HCT116 (cell line): ENCODE measurements around the gene CR2. TPM values are rescaled to one million over a fixed set of nuclear protein-coding genes. Genes with fewer than 3 reads are reported as not detected.
"Not testable (repeated sequence)": the region's sequence is repeated elsewhere in the genome, so short reads cannot be mapped to it uniquely, and the experiment has no call there.

ENCODE experiments used
- ATAC-seq: fragments of 200-7000 bp; cut with Tn5 transposase; 2 replicates; pipeline ENCODE4 v1.9.1; 2020; ENCODE audit warnings: mild to moderate bottlenecking, moderate library complexity
- BruUV-seq: library from RNA; stranded (reverse); fragments of 400-500 nt; replicated peaks from 2 replicates; lab custom pipeline; 2021; lab: Mats Ljungman, UMichigan
- CTCF ChIA-PET: fragments of 300-600 bp; sonication (Branson Sonifier 250); formaldehyde crosslinking; loops from one replicate; lab custom pipeline; 2021; ENCODE audit warnings: antibody characterized with exemption; lab: Charles Lee
- POLR2A ChIA-PET: fragments of 300-600, 350-600 bp; sonication (Branson Sonifier 250); formaldehyde crosslinking; loops from one replicate; lab custom pipeline; 2021; ENCODE audit warnings: antibody characterized with exemption; lab: Charles Lee
- RAD21 ChIA-PET, 2 experiments: fragments of 300-600 bp; sonication (Branson Sonifier 250); formaldehyde crosslinking; loops; one replicate each; lab custom pipeline; 2023; ENCODE audit warnings: low total read pairs in 2 of 2; ENCODE audit not compliant: uncharacterized antibody in 2 of 2, unreplicated experiment in 2 of 2, low non-redundant PET in 1 of 2; lab: Charles Lee
- DNase-seq: peaks from one replicate; pipeline ENCODE4 v3.0.0-alpha.2; 2010; ENCODE audit warnings: low read depth, low spot score
- H2AFZ ChIP-seq: fragments of 200-600 bp; shearing (Covaris generic), sonication (generic); 2 replicates; pipeline ENCODE4 v1.6.1; 2017; ENCODE audit warnings: low read depth, mixed run types, mixed read lengths, antibody characterized with exemption, low read length; ENCODE audit not compliant: poor library complexity, severe bottlenecking
- H3K27ac ChIP-seq: 2 replicates; pipeline ENCODE4 v1.5.1; 2012; ENCODE audit warnings: low read depth, low read length
- H3K27me3 ChIP-seq: fragments of 200-600 bp; sonication (generic); 2 replicates; pipeline ENCODE4 v1.6.1; 2016; ENCODE audit warnings: mixed run types, low read length, mixed read lengths; ENCODE audit not compliant: insufficient read depth
- H3K36me3 ChIP-seq, 2 experiments: fragments of 200-500 bp in 1 of 2; fragments of 200-600 bp in 1 of 2; sonication (Bioruptor generic) in 1 of 2; sonication (generic) in 1 of 2; 2 replicates each; pipeline versions ENCODE4 v1.5.1 to v1.6.1; 2014 to 2016; ENCODE audit warnings: low read length in 2 of 2, inconsistent platforms in 1 of 2, mixed read lengths in 1 of 2, mixed run types in 1 of 2; ENCODE audit not compliant: insufficient read depth in 2 of 2, control insufficient read depth in 1 of 2
- H3K4me1 ChIP-seq, 2 experiments: fragments of 200-600 bp in 1 of 2; sonication (generic) in 1 of 2; 2 replicates each; pipeline versions ENCODE4 v1.5.1 to v1.6.1; 2012 to 2017; ENCODE audit warnings: low read length in 2 of 2, inconsistent platforms in 1 of 2, mild to moderate bottlenecking in 1 of 2, mixed read lengths in 1 of 2, mixed run types in 1 of 2, moderate library complexity in 1 of 2; ENCODE audit not compliant: insufficient read depth in 2 of 2, control insufficient read depth in 1 of 2
- H3K4me2 ChIP-seq: fragments of 200-600 bp; sonication (generic); 2 replicates; pipeline ENCODE4 v1.6.1; 2017; ENCODE audit warnings: mixed run types, low read length, mixed read lengths
- H3K4me3 ChIP-seq, 2 experiments: fragments of 200-600 bp in 1 of 2; sonication (generic) in 1 of 2; replicated peaks in 1 of 2; 2 replicates each; pipeline ENCODE4 v1.5.1; 2011 to 2016; ENCODE audit warnings: low read length in 2 of 2, control low read depth in 1 of 2, low read depth in 1 of 2, mild to moderate bottlenecking in 1 of 2, mixed read lengths in 1 of 2, mixed run types in 1 of 2
- H3K79me2 ChIP-seq: fragments of 200-600 bp; sonication (generic); 2 replicates; pipeline ENCODE4 v1.6.1; 2017; ENCODE audit warnings: mild to moderate bottlenecking, mixed run types, low read length, moderate library complexity, mixed read lengths; ENCODE audit not compliant: insufficient read depth
- H3K9ac ChIP-seq: fragments of 200-600 bp; sonication (generic); 2 replicates; pipeline ENCODE4 v1.6.1; 2016; ENCODE audit warnings: low read length, mixed read lengths
- H3K9me2 ChIP-seq: fragments of 200-600 bp; sonication (generic), shearing (Covaris generic); 2 replicates; pipeline ENCODE4 v1.6.1; 2017; ENCODE audit warnings: mixed run types, mild to moderate bottlenecking, moderate library complexity; ENCODE audit not compliant: insufficient read depth
- H3K9me3 ChIP-seq, 2 experiments: fragments of 200-500 bp in 1 of 2; fragments of 200-600 bp in 1 of 2; sonication (Bioruptor generic) in 1 of 2; sonication (generic) in 1 of 2; 2 replicates each; pipeline ENCODE4 v1.6.1; 2014 to 2017; ENCODE audit warnings: low read length in 2 of 2, mixed read lengths in 2 of 2, inconsistent platforms in 1 of 2, low read depth in 1 of 2, mild to moderate bottlenecking in 1 of 2, mixed run types in 1 of 2, moderate library complexity in 1 of 2; ENCODE audit not compliant: control insufficient read depth in 1 of 2, insufficient read depth in 1 of 2
- H4K20me1 ChIP-seq: fragments of 200-600 bp; sonication (generic), shearing (Covaris generic); 2 replicates; pipeline ENCODE4 v1.6.1; 2017; ENCODE audit warnings: mixed run types, mild to moderate bottlenecking, moderate library complexity; ENCODE audit not compliant: insufficient read depth
- ATF3 ChIP-seq: IDR thresholded peaks from 2 replicates; pipeline ENCODE4 v1.6.1; 2012
- CBX3 ChIP-seq: IDR thresholded peaks from 2 replicates; pipeline ENCODE4 v1.6.1; 2012; ENCODE audit warnings: low read depth
- CEBPB ChIP-seq: IDR thresholded peaks from 2 replicates; pipeline ENCODE4 v1.6.1; 2012; ENCODE audit warnings: low read depth
- CTCF ChIP-seq, 3 experiments: fragments of 200-600 bp in 1 of 3; sonication (generic) in 1 of 3; IDR thresholded peaks in 2 of 3; conservative IDR thresholded peaks in 1 of 3; 2 replicates each; pipeline ENCODE4 v1.5.1; 2012 to 2017; ENCODE audit warnings: low read depth in 2 of 3, low read length in 2 of 3, antibody characterized with exemption in 1 of 3, borderline replicate concordance in 1 of 3, control low read depth in 1 of 3, mild to moderate bottlenecking in 1 of 3, mixed read lengths in 1 of 3, mixed run types in 1 of 3, moderate library complexity in 1 of 3; ENCODE audit not compliant: insufficient read depth in 1 of 3
- EGR1 ChIP-seq: IDR thresholded peaks from 2 replicates; pipeline ENCODE4 v1.6.1; 2012; ENCODE audit warnings: low read depth
- EZH2phosphoT487 ChIP-seq: fragments of 200-600 bp; IDR thresholded peaks from 2 replicates; pipeline ENCODE4 v1.6.1; 2018; ENCODE audit warnings: antibody characterized with exemption, borderline replicate concordance
- JUND ChIP-seq: IDR thresholded peaks from 2 replicates; pipeline ENCODE4 v1.6.1; 2012
- SIN3A ChIP-seq: IDR thresholded peaks from 2 replicates; pipeline ENCODE4 v1.6.1; 2012; ENCODE audit warnings: low read depth
- SRF ChIP-seq: IDR thresholded peaks from 2 replicates; pipeline ENCODE4 v1.6.1; 2012; ENCODE audit warnings: low read depth
- TCF7L2 ChIP-seq: IDR thresholded peaks from 2 replicates; pipeline ENCODE4 v1.7.0; 2011; ENCODE audit warnings: borderline replicate concordance, inconsistent platforms; ENCODE audit not compliant: insufficient read depth, insufficient read length; ENCODE audit errors: extremely low read depth
- YY1 ChIP-seq: IDR thresholded peaks from 2 replicates; pipeline ENCODE4 v1.6.1; 2011; ENCODE audit warnings: low read length, low read depth, moderate library complexity, mild to moderate bottlenecking; ENCODE audit not compliant: insufficient replicate concordance; ENCODE audit errors: extremely low read depth
- ZBTB33 ChIP-seq: IDR thresholded peaks from 2 replicates; pipeline ENCODE4 v1.6.1; 2011; ENCODE audit warnings: mild to moderate bottlenecking, low read length, moderate library complexity; ENCODE audit not compliant: insufficient replicate concordance; ENCODE audit errors: extremely low read depth
- intact Hi-C: fragments of 100-400 bp; cut with micrococcal nuclease; formaldehyde crosslinking; loops from 2 replicates; pipeline ENCODE4 v1.10.0; 2022
- total RNA-seq: library from RNA; stranded (reverse); gene quantifications from one replicate; pipeline ENCODE4 v1.2.1, GENCODE V29; 2021; ENCODE audit not compliant: unreplicated experiment

Gene CR2
- total RNA-seq, 1 experiment from 2014 or later: 4.0 TPM

- TF ChIP-seq ZBTB33 (no peak), SIN3A (no peak), CBX3 (no peak)
Measured at GRCh38 chr1:207433435-207433834, 20.7 kb upstream of the CR2 start (continued).

GRCh38 chr1:207436746-207437145, 17.4 kb upstream of the CR2 start:
- H3K4me2 ChIP-seq, H4K20me1 ChIP-seq, POLR2A ChIA-PET, H3K9me2 ChIP-seq, H3K9me3 ChIP-seq, DNase-seq, ATAC-seq, BruUV-seq, H3K27me3 ChIP-seq, H3K27ac ChIP-seq, H3K4me3 ChIP-seq, H3K4me1 ChIP-seq, H3K79me2 ChIP-seq, H3K36me3 ChIP-seq, intact Hi-C loops, CTCF ChIA-PET, H2AFZ ChIP-seq, RAD21 ChIA-PET, H3K9ac ChIP-seq: not testable (repeated sequence)

- no peak overlapping the region for H3K27ac ChIP-seq
- ChIA-PET CTCF (no interaction called here), RAD21 (no interaction called here), POLR2A (no interaction called here)
- intact Hi-C loops: no loop called here
- H4K20me1 ChIP-seq: no peaks in the 10 kb centered on the region
- H3K4me1 ChIP-seq: no peaks in the 10 kb centered on the region
- BruUV-seq: no TSS peak
- no peaks in the 10 kb centered on the region for H3K9me2 ChIP-seq
- no peak overlapping the region for H3K4me3 ChIP-seq
- H3K4me2 ChIP-seq: no peak overlapping the region
- H3K79me2 ChIP-seq: no peaks in the 10 kb centered on the region
- no peak for ATAC-seq
- no peak overlapping the region for H3K9ac ChIP-seq
- DNase-seq: no peak
- no peaks in the 10 kb centered on the region for H3K36me3 ChIP-seq
- H3K27me3 ChIP-seq: no peaks in the 10 kb centered on the region
- H2AFZ ChIP-seq: no peak overlapping the region
- H3K9me3 ChIP-seq: no peaks in the 10 kb centered on the region
- TF ChIP-seq TCF7L2 (no peak), SIN3A (no peak), CBX3 (no peak), EGR1 (no peak), JUND (no peak), CEBPB (no peak), SRF (no peak), CTCF (IDR thresholded peaks at IDR 0.05 in 2 of 3, conservative IDR thresholded peaks at IDR 0.05 in 1 of 3; ENCODE audit: borderline replicate concordance in 1 of 3, insufficient read depth in 1 of 3, low read depth in 2 of 3, low read length in 2 of 3) (no peak), YY1 (no peak), ZBTB33 (no peak), EZH2phosphoT487 (no peak), ATF3 (no peak)
Measured at GRCh38 chr1:207440626-207441025, 13.5 kb upstream of the CR2 start.
